Measurements from ENCODE around the gene ESYT3. TPM values are rescaled to one million over a fixed set of nuclear protein-coding genes. Genes with fewer than 3 reads are reported as not detected.
"Not testable (repeated sequence)": the region's sequence is repeated elsewhere in the genome, so short reads cannot be mapped to it uniquely, and the experiment has no call there.

The ESYT3 gene
- total RNA-seq, 1 experiment from 2014 or later, result not detected

- Histone ChIP-seq H3K9ac (ENCODE audit: low read length) (no peak overlapping the region), H3K4me1 (ENCODE audit: low read length) (no peaks in the 10 kb centered on the region), H3K4me3 (ENCODE audit: low read length) (no peak overlapping the region), H3K4me2 (ENCODE audit: low read depth, low read length, poor library complexity, severe bottlenecking) (no peak overlapping the region), H3K27ac (ENCODE audit: low read length) (no peak overlapping the region), H3K9me2 (replicated peaks; ENCODE audit: insufficient read depth, low read length) (no peaks in the 10 kb centered on the region), H3K9me3 (ENCODE audit: low read length) (no peaks in the 10 kb centered on the region), H4K20me1 (ENCODE audit: insufficient read depth, low read depth, low read length) (no peaks in the 10 kb centered on the region), H3K27me3 (ENCODE audit: low read length) (0 out of 2 replicates have a peak, but pooled peaks cover 3% of the 10 kb centered on the region), H3K79me2 (ENCODE audit: low read length) (no peaks in the 10 kb centered on the region), H3K36me3 (ENCODE audit: insufficient read depth, low read length) (no peaks in the 10 kb centered on the region), H2AFZ (ENCODE audit: low read length) (no peak overlapping the region)
- DNase-seq, result no peak
Measured at GRCh38 chr3:138418601-138419206, 15.7 kb upstream of the ESYT3 start.

- H3K36me3 ChIP-seq (ENCODE audit: insufficient read depth, low read length), result no peaks in the 10 kb centered on the region
- no peak overlapping the region for H2AFZ ChIP-seq (ENCODE audit: low read length)
- no peaks in the 10 kb centered on the region for H3K4me1 ChIP-seq (ENCODE audit: low read length)
- H4K20me1 ChIP-seq (ENCODE audit: insufficient read depth, low read depth, low read length), result no peaks in the 10 kb centered on the region
- H3K9me2 ChIP-seq (replicated peaks; ENCODE audit: insufficient read depth, low read length), result no peaks in the 10 kb centered on the region
- no peak overlapping the region for H3K4me3 ChIP-seq (ENCODE audit: low read length)
- H3K27me3 ChIP-seq (ENCODE audit: low read length), result 0 out of 2 replicates have a peak, but pooled peaks cover 3% of the 10 kb centered on the region
- H3K9ac ChIP-seq (ENCODE audit: low read length), result no peak overlapping the region
- no peak overlapping the region for H3K27ac ChIP-seq (ENCODE audit: low read length)
- H3K9me3 ChIP-seq (ENCODE audit: low read length), result no peaks in the 10 kb centered on the region
- DNase-seq, result no peak
- no peaks in the 10 kb centered on the region for H3K79me2 ChIP-seq (ENCODE audit: low read length)
- H3K4me2 ChIP-seq (ENCODE audit: low read depth, low read length, poor library complexity, severe bottlenecking), result no peak overlapping the region
Measured at GRCh38 chr3:138423316-138423715, 11.1 kb upstream of the ESYT3 start.

GRCh38 chr3:138424323-138424722 is 10.1 kb upstream of the ESYT3 start:
- no peak overlapping the region for H3K4me3 ChIP-seq (ENCODE audit: low read length)
- no peak for DNase-seq
- no peak overlapping the region for H3K27ac ChIP-seq (ENCODE audit: low read length)
- H3K36me3 ChIP-seq (ENCODE audit: insufficient read depth, low read length), result no peaks in the 10 kb centered on the region
- H3K27me3 ChIP-seq (ENCODE audit: low read length), result 0 out of 2 replicates have a peak, but pooled peaks cover 3% of the 10 kb centered on the region
- H3K9me3 ChIP-seq (ENCODE audit: low read length), result no peaks in the 10 kb centered on the region
- H3K79me2 ChIP-seq (ENCODE audit: low read length), result no peaks in the 10 kb centered on the region
- H3K9me2 ChIP-seq (replicated peaks; ENCODE audit: insufficient read depth, low read length), result no peaks in the 10 kb centered on the region
- H3K4me2 ChIP-seq (ENCODE audit: low read depth, low read length, poor library complexity, severe bottlenecking), result no peak overlapping the region
- no peak overlapping the region for H3K9ac ChIP-seq (ENCODE audit: low read length)
- no peak overlapping the region for H2AFZ ChIP-seq (ENCODE audit: low read length)
- H3K4me1 ChIP-seq (ENCODE audit: low read length), result no peaks in the 10 kb centered on the region
- no peaks in the 10 kb centered on the region for H4K20me1 ChIP-seq (ENCODE audit: insufficient read depth, low read depth, low read length)

GRCh38 chr3:138426211-138426610 is 8.2 kb upstream of the ESYT3 start:
- H3K9me3 ChIP-seq (ENCODE audit: low read length), result no peaks in the 10 kb centered on the region
- H4K20me1 ChIP-seq (ENCODE audit: insufficient read depth, low read depth, low read length), result no peaks in the 10 kb centered on the region
- no peaks in the 10 kb centered on the region for H3K79me2 ChIP-seq (ENCODE audit: low read length)
- no peaks in the 10 kb centered on the region for H3K27me3 ChIP-seq (ENCODE audit: low read length)
- H3K9ac ChIP-seq (ENCODE audit: low read length), result no peak overlapping the region
- no peak overlapping the region for H2AFZ ChIP-seq (ENCODE audit: low read length)
- H3K4me2 ChIP-seq (ENCODE audit: low read depth, low read length, poor library complexity, severe bottlenecking), result no peak overlapping the region
- no peak overlapping the region for H3K4me3 ChIP-seq (ENCODE audit: low read length)
- H3K27ac ChIP-seq (ENCODE audit: low read length), result no peak overlapping the region
- no peaks in the 10 kb centered on the region for H3K36me3 ChIP-seq (ENCODE audit: insufficient read depth, low read length)
- no peak for DNase-seq
- no peaks in the 10 kb centered on the region for H3K4me1 ChIP-seq (ENCODE audit: low read length)
- H3K9me2 ChIP-seq (replicated peaks; ENCODE audit: insufficient read depth, low read length), result no peaks in the 10 kb centered on the region

GRCh38 chr3:138426754-138427153 is 7.7 kb upstream of the ESYT3 start:
- not testable (repeated sequence) for H3K9me3 ChIP-seq (ENCODE audit: low read length); H3K36me3 ChIP-seq (ENCODE audit: insufficient read depth, low read length); H3K9me2 ChIP-seq (replicated peaks; ENCODE audit: insufficient read depth, low read length); H3K4me3 ChIP-seq (ENCODE audit: low read length); H3K4me1 ChIP-seq (ENCODE audit: low read length); H3K4me2 ChIP-seq (ENCODE audit: low read depth, low read length, poor library complexity, severe bottlenecking); H3K27me3 ChIP-seq (ENCODE audit: low read length); H3K9ac ChIP-seq (ENCODE audit: low read length); H2AFZ ChIP-seq (ENCODE audit: low read length); DNase-seq; H4K20me1 ChIP-seq (ENCODE audit: insufficient read depth, low read depth, low read length); H3K27ac ChIP-seq (ENCODE audit: low read length); H3K79me2 ChIP-seq (ENCODE audit: low read length)

- Histone ChIP-seq H3K4me1 (ENCODE audit: low read length) (no peaks in the 10 kb centered on the region), H3K79me2 (ENCODE audit: low read length) (no peaks in the 10 kb centered on the region), H3K4me2 (ENCODE audit: low read depth, low read length, poor library complexity, severe bottlenecking) (no peak overlapping the region), H3K27ac (ENCODE audit: low read length) (no peak overlapping the region), H3K4me3 (ENCODE audit: low read length) (no peak overlapping the region), H3K9me2 (replicated peaks; ENCODE audit: insufficient read depth, low read length) (no peaks in the 10 kb centered on the region), H4K20me1 (ENCODE audit: insufficient read depth, low read depth, low read length) (no peaks in the 10 kb centered on the region), H3K27me3 (ENCODE audit: low read length) (no peaks in the 10 kb centered on the region), H3K9me3 (ENCODE audit: low read length) (no peaks in the 10 kb centered on the region), H2AFZ (ENCODE audit: low read length) (no peak overlapping the region), H3K36me3 (ENCODE audit: insufficient read depth, low read length) (no peaks in the 10 kb centered on the region), H3K9ac (ENCODE audit: low read length) (no peak overlapping the region)
- no peak for DNase-seq
Measured at GRCh38 chr3:138429665-138430064, 4.8 kb upstream of the ESYT3 start.

GRCh38 chr3:138432576-138433240 is 1.7 kb upstream of the ESYT3 start:
- Histone ChIP-seq H3K27me3 (ENCODE audit: low read length) (no peaks in the 10 kb centered on the region), H3K4me2 (ENCODE audit: low read depth, low read length, poor library complexity, severe bottlenecking) (no peak overlapping the region), H3K9ac (ENCODE audit: low read length) (no peak overlapping the region), H2AFZ (ENCODE audit: low read length) (no peak overlapping the region), H3K27ac (ENCODE audit: low read length) (no peak overlapping the region), H3K79me2 (ENCODE audit: low read length) (no peaks in the 10 kb centered on the region), H3K9me2 (replicated peaks; ENCODE audit: insufficient read depth, low read length) (no peaks in the 10 kb centered on the region), H3K36me3 (ENCODE audit: insufficient read depth, low read length) (no peaks in the 10 kb centered on the region), H3K4me3 (ENCODE audit: low read length) (no peak overlapping the region), H4K20me1 (ENCODE audit: insufficient read depth, low read depth, low read length) (no peaks in the 10 kb centered on the region), H3K4me1 (ENCODE audit: low read length) (no peaks in the 10 kb centered on the region), H3K9me3 (ENCODE audit: low read length) (no peaks in the 10 kb centered on the region)
- no peak for DNase-seq

GRCh38 chr3:138433892-138434275 is 532 bp upstream of the ESYT3 start:
- H3K27ac ChIP-seq (ENCODE audit: low read length), result no peak overlapping the region
- H3K4me3 ChIP-seq (ENCODE audit: low read length), result no peak overlapping the region
- H2AFZ ChIP-seq (ENCODE audit: low read length), result no peak overlapping the region
- H3K4me1 ChIP-seq (ENCODE audit: low read length), result no peaks in the 10 kb centered on the region
- no peaks in the 10 kb centered on the region for H3K9me3 ChIP-seq (ENCODE audit: low read length)
- no peaks in the 10 kb centered on the region for H3K79me2 ChIP-seq (ENCODE audit: low read length)
- H3K9me2 ChIP-seq (replicated peaks; ENCODE audit: insufficient read depth, low read length), result no peaks in the 10 kb centered on the region
- no peaks in the 10 kb centered on the region for H3K36me3 ChIP-seq (ENCODE audit: insufficient read depth, low read length)
- H3K4me2 ChIP-seq (ENCODE audit: low read depth, low read length, poor library complexity, severe bottlenecking), result no peak overlapping the region
- H4K20me1 ChIP-seq (ENCODE audit: insufficient read depth, low read depth, low read length), result no peaks in the 10 kb centered on the region
- no peak overlapping the region for H3K9ac ChIP-seq (ENCODE audit: low read length)
- H3K27me3 ChIP-seq (ENCODE audit: low read length), result no peaks in the 10 kb centered on the region
- no peak for DNase-seq

Measured in Karpas-422 (cell line).